Measurements from ENCODE around the gene TMEM255B. TPM values are rescaled to one million over a fixed set of nuclear protein-coding genes. Genes with fewer than 3 reads are reported as not detected.

TMEM255B gene
- total RNA-seq, 1 experiment from 2014 or later: 7.7 TPM

DNA sequence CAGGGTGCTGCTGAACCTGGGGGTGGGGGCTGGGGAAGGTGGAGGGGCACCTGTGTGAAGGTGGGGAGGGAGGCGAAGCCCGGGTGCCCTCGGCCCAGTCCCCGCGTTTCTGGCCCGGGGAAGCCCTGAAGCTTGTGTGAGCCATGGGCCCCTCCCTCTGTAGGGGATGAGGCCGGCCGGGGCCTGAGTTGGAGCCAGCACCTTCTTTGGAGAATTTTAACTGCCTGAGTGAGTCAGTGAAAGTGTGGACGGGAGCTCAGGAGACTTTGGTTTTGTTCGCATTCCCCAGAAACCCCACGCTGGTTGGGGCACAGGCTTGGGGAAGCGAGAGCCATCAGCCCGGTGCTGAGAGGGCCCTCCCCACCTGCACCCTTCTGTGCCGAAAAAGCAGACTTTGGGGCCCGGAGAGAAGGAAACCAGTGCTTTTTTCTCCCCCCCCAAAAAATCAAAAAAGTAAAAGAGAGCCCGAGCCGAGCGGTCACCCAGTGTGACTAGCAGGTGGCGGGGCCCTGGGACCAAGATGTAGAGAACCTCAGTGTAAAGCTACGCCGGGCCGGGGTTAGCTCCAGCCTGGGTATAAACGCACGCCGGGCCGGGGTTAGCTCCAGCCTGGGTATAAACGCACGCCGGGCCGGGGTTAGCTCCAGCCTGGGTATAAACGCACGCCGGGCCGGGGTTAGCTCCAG, 45.1 kb downstream of the TMEM255B start:
- no peak overlapping the region for H3K4me2 ChIP-seq (ENCODE audit: low read length)
- no peak overlapping the region for H3K9ac ChIP-seq (ENCODE audit: low read length)
- no TSS peak for BruUV-seq (replicated peaks)
- H3K4me1 ChIP-seq (ENCODE audit: control insufficient read depth in 1 of 2, insufficient read depth in 2 of 2, low read length in 2 of 2): peaks cover 0 to 7% of the 10 kb centered on the region in 2 experiments; a peak in 2 of 4 replicates
- no peaks in the 10 kb centered on the region for H3K36me3 ChIP-seq (ENCODE audit: control insufficient read depth in 1 of 2, insufficient read depth in 2 of 2, low read length in 2 of 2)
- intact Hi-C loops (cut with micrococcal nuclease): no loop called here
- ATAC-seq (no peak), DNase-seq (ENCODE audit: low read depth, low spot score) (no peak)
- H3K4me3 ChIP-seq (replicated peaks in 1 of 2; ENCODE audit: low read depth in 1 of 2, low read length in 2 of 2): no peak overlapping the region
- no peaks in the 10 kb centered on the region for H3K9me2 ChIP-seq (ENCODE audit: insufficient read depth)
- peaks cover 8 to 13% of the 10 kb centered on the region in 2 experiments; a peak in 2 of 4 replicates for H3K9me3 ChIP-seq (ENCODE audit: control insufficient read depth in 1 of 2, insufficient read depth in 1 of 2, low read depth in 1 of 2, low read length in 2 of 2)
- H4K20me1 ChIP-seq (ENCODE audit: insufficient read depth): no peaks in the 10 kb centered on the region
- H3K27me3 ChIP-seq (ENCODE audit: insufficient read depth, low read length): no peaks in the 10 kb centered on the region
- ChIA-PET RAD21 (ENCODE audit: low non-redundant PET in 1 of 2, low total read pairs in 2 of 2, uncharacterized antibody in 2 of 2, unreplicated experiment in 2 of 2) (no interaction called here), CTCF (no interaction called here), POLR2A (no interaction called here)
- H3K27ac ChIP-seq (ENCODE audit: low read depth, low read length): no peak overlapping the region
- H3K79me2 ChIP-seq (ENCODE audit: insufficient read depth, low read length): no peaks in the 10 kb centered on the region
- H2AFZ ChIP-seq (ENCODE audit: low read depth, low read length, poor library complexity, severe bottlenecking): no peak overlapping the region
- TF ChIP-seq FOSL1 (IDR thresholded peaks at IDR 0.05; ENCODE audit: low read depth) (no peak), ZFX (IDR thresholded peaks at IDR 0.05) (no peak)

DNA sequence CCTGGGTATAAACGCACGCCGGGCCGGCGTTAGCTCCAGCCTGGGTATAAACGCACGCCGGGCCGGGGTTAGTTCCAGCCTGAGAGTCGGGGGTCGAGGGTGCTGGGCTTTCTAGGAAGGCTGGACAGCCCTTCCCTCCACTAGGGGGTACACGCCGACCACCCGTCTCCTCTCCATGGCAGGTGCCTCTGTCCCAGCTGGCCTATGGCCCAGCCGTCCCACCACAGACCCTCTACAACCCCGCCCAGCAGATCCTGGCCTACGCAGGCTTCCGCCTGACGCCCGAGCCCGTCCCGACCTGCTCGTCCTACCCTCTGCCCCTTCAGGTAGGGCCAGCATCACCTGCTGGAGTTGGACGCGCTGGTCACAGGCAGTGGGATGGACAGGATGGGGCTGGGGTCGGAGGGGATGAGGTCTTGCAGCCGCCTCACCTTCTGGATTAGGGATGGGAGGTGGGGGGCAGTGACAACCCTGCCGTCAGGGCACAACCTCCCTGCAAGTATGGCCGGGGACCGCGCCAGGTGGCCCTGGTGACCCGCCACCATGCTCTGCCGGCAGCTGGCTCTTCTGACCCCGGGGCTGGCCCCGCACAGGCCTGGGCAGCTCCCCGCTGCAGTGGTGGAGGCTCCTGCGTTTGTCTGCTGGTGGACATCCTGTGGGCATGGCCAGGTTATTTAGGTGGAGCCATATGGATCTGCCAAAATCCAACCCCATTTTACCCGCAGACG, 45.8 kb downstream of the TMEM255B start:
- POLR2A ChIA-PET: no interaction called here
- Histone ChIP-seq H3K27me3 (ENCODE audit: insufficient read depth, low read length) (no peaks in the 10 kb centered on the region), H3K79me2 (ENCODE audit: insufficient read depth, low read length) (no peaks in the 10 kb centered on the region), H4K20me1 (ENCODE audit: insufficient read depth) (no peaks in the 10 kb centered on the region), H3K4me1 (ENCODE audit: control insufficient read depth in 1 of 2, insufficient read depth in 2 of 2, low read length in 2 of 2) (peaks cover 0 to 7% of the 10 kb centered on the region in 2 experiments; a peak in 2 of 4 replicates), H3K27ac (ENCODE audit: low read depth, low read length) (no peak overlapping the region), H2AFZ (ENCODE audit: low read depth, low read length, poor library complexity, severe bottlenecking) (no peak overlapping the region), H3K9ac (ENCODE audit: low read length) (no peak overlapping the region), H3K9me3 (ENCODE audit: control insufficient read depth in 1 of 2, insufficient read depth in 1 of 2, low read depth in 1 of 2, low read length in 2 of 2) (peaks cover 13 to 16% of the 10 kb centered on the region in 2 experiments; a peak in 2 of 4 replicates), H3K36me3 (ENCODE audit: control insufficient read depth in 1 of 2, insufficient read depth in 2 of 2, low read length in 2 of 2) (no peaks in the 10 kb centered on the region), H3K9me2 (ENCODE audit: insufficient read depth) (no peaks in the 10 kb centered on the region), H3K4me2 (ENCODE audit: low read length) (no peak overlapping the region), H3K4me3 (replicated peaks in 1 of 2; ENCODE audit: low read depth in 1 of 2, low read length in 2 of 2) (no peak overlapping the region)
- no peak for ATAC-seq
- intact Hi-C loops (cut with micrococcal nuclease): no loop called here
- RAD21 ChIA-PET (ENCODE audit: low non-redundant PET in 1 of 2, low total read pairs in 2 of 2, uncharacterized antibody in 2 of 2, unreplicated experiment in 2 of 2): no interaction called here
- BruUV-seq (replicated peaks): no TSS peak
- CTCF ChIA-PET: no interaction called here
- DNase-seq (ENCODE audit: low read depth, low spot score): no peak
- TF ChIP-seq TCF7L2 (IDR thresholded peaks at IDR 0.05; ENCODE audit: borderline replicate concordance, extremely low read depth, insufficient read depth, insufficient read length) (no peak), SP1 (IDR thresholded peaks at IDR 0.05; ENCODE audit: low read depth) (no peak), POLR2AphosphoS5 (IDR thresholded peaks at IDR 0.05; ENCODE audit: low read depth, low read length) (no peak), ZFX (IDR thresholded peaks at IDR 0.05) (no peak), FOSL1 (IDR thresholded peaks at IDR 0.05; ENCODE audit: low read depth) (no peak), POLR2A (IDR thresholded peaks at IDR 0.05; ENCODE audit: borderline replicate concordance, extremely low read depth, insufficient read depth, insufficient read length) (no peak), ZNF274 (IDR thresholded peaks at IDR 0.05; ENCODE audit: low read depth, low read length) (no peak), CBX3 (IDR thresholded peaks at IDR 0.05; ENCODE audit: low read depth) (no peak), RAD21 (IDR thresholded peaks at IDR 0.05; ENCODE audit: low read depth) (no peak), YY1 (IDR thresholded peaks at IDR 0.05; ENCODE audit: extremely low read depth, insufficient replicate concordance, low read depth, low read length) (no peak)
- TF ChIP-seq, protein P1, sequence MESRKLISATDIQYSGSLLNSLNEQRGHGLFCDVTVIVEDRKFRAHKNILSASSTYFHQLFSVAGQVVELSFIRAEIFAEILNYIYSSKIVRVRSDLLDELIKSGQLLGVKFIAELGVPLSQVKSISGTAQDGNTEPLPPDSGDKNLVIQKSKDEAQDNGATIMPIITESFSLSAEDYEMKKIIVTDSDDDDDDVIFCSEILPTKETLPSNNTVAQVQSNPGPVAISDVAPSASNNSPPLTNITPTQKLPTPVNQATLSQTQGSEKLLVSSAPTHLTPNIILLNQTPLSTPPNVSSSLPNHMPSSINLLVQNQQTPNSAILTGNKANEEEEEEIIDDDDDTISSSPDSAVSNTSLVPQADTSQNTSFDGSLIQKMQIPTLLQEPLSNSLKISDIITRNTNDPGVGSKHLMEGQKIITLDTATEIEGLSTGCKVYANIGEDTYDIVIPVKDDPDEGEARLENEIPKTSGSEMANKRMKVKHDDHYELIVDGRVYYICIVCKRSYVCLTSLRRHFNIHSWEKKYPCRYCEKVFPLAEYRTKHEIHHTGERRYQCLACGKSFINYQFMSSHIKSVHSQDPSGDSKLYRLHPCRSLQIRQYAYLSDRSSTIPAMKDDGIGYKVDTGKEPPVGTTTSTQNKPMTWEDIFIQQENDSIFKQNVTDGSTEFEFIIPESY (IDR thresholded peaks at IDR 0.05; ENCODE audit: extremely low read depth, insufficient replicate concordance, low read length): no peak
- TF ChIP-seq, protein P2, sequence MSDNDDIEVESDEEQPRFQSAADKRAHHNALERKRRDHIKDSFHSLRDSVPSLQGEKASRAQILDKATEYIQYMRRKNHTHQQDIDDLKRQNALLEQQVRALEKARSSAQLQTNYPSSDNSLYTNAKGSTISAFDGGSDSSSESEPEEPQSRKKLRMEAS (IDR thresholded peaks at IDR 0.05): no peak
- TF ChIP-seq, protein P3, sequence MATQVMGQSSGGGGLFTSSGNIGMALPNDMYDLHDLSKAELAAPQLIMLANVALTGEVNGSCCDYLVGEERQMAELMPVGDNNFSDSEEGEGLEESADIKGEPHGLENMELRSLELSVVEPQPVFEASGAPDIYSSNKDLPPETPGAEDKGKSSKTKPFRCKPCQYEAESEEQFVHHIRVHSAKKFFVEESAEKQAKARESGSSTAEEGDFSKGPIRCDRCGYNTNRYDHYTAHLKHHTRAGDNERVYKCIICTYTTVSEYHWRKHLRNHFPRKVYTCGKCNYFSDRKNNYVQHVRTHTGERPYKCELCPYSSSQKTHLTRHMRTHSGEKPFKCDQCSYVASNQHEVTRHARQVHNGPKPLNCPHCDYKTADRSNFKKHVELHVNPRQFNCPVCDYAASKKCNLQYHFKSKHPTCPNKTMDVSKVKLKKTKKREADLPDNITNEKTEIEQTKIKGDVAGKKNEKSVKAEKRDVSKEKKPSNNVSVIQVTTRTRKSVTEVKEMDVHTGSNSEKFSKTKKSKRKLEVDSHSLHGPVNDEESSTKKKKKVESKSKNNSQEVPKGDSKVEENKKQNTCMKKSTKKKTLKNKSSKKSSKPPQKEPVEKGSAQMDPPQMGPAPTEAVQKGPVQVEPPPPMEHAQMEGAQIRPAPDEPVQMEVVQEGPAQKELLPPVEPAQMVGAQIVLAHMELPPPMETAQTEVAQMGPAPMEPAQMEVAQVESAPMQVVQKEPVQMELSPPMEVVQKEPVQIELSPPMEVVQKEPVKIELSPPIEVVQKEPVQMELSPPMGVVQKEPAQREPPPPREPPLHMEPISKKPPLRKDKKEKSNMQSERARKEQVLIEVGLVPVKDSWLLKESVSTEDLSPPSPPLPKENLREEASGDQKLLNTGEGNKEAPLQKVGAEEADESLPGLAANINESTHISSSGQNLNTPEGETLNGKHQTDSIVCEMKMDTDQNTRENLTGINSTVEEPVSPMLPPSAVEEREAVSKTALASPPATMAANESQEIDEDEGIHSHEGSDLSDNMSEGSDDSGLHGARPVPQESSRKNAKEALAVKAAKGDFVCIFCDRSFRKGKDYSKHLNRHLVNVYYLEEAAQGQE (IDR thresholded peaks at IDR 0.05; ENCODE audit: low read depth): no peak
